HG03342 (cell line): ENCODE data around the gene FDPS.
"Not testable (repeated sequence)": the region's sequence is repeated elsewhere in the genome, so short reads cannot be mapped to it uniquely, and the experiment has no call there.

ENCODE experiments used
- ATAC-seq: cut with Tn5 transposase; IDR thresholded peaks from one replicate; pipeline ENCODE4 v1.9.1; 2021; ENCODE audit warnings: mild to moderate bottlenecking, moderate library complexity; ENCODE audit not compliant: unreplicated experiment

Gene FDPS

DNA sequence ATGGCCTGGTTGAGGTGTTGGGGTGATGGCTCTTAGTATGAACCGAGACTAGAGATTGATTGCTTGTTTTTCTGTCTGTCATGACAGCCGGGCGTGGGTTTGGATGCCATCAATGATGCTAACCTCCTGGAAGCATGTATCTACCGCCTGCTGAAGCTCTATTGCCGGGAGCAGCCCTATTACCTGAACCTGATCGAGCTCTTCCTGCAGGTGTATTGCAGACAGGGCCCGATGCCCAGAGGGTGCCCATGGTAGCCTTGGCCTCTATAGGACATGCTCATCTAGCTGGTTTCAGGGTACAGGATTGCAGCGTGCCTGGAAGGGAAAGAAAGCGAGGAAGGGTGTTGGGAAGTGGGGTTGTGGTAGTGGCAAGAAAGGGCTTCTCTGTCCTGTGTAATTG is 9.4 kb downstream of the FDPS start:
- no peak for ATAC-seq

DNA sequence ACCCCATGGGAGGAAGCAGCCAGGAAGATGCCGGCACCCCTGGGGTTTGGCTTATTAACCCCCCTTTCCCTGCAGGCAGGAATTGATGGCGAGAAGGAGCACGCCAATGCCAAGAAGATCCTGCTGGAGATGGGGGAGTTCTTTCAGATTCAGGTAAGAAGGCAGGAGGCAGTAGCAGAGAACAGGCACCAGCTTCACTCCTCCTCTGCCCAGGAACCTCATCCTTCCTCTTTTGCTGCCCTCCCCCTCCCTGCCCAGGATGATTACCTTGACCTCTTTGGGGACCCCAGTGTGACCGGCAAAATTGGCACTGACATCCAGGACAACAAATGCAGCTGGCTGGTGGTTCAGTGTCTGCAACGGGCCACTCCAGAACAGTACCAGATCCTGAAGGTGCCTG is 10.9 kb downstream of the FDPS start:
- ATAC-seq, result no peak

DNA sequence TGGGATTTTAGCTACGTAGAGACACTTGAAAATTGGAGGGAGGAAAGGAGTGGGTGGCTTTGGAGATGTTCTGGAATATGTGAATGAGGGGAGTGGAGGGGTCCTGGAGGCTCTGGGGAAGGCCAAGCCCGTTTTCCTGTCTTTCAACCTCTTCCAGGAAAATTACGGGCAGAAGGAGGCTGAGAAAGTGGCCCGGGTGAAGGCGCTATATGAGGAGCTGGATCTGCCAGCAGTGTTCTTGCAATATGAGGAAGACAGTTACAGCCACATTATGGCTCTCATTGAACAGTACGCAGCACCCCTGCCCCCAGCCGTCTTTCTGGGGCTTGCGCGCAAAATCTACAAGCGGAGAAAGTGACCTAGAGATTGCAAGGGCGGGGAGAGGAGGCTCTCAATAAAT is 11.6 kb downstream of the FDPS start:
- ATAC-seq, result no peak

DNA sequence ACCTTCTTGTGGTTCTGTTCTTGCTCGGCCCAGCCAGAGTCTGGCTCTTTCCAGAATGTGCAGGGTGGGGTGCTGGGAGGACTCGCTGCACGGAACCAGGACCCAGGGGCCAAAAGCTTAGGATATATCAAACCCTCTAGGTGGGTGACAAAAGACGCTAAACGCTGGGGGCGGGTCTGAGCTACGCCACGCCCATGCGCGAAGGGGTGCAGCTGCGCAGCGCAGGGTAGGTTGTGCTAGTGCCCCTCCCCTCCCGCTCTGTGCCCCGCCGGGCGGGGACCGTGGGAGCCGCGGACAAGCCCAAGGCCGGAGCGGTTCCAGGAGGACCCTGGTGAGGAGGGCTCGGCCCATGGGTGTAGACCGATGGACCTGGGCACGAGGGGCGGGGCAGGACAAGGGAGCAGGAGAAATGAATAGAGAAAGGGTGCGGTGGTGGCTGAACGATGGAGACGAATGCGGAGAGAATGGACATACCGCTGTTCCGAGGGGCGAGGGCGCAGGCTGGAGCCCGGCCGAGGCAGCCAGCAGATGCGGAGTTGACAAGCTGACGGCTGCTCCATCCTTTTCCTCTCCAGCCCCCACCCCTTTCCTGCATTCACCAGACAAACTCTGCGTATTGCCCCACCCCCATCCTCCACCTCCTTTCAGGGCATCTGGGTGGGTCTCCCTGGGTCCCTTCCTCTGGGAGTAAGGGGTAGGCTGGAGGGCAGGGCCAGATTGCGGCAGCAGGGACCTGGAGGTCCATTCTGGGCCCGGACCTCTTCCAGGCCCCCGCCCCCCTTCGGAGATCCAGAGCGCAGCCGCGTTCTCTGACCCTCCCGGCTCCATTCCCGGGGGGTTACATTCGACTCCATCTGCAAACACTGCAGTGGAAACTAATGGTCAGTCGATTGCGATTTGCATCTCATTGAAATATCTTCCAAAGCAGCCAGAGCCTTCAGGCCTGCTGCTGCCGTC is 12.3 kb downstream of the FDPS start, which contains the start of gene RUSC1:
Gene RUSC1, plus strand, starts transcription at position 234 of the 957 bp plus-strand sequence. CDS start 880 bp downstream, outside the sequence.
- ATAC-seq, result peak; percentile 29

DNA sequence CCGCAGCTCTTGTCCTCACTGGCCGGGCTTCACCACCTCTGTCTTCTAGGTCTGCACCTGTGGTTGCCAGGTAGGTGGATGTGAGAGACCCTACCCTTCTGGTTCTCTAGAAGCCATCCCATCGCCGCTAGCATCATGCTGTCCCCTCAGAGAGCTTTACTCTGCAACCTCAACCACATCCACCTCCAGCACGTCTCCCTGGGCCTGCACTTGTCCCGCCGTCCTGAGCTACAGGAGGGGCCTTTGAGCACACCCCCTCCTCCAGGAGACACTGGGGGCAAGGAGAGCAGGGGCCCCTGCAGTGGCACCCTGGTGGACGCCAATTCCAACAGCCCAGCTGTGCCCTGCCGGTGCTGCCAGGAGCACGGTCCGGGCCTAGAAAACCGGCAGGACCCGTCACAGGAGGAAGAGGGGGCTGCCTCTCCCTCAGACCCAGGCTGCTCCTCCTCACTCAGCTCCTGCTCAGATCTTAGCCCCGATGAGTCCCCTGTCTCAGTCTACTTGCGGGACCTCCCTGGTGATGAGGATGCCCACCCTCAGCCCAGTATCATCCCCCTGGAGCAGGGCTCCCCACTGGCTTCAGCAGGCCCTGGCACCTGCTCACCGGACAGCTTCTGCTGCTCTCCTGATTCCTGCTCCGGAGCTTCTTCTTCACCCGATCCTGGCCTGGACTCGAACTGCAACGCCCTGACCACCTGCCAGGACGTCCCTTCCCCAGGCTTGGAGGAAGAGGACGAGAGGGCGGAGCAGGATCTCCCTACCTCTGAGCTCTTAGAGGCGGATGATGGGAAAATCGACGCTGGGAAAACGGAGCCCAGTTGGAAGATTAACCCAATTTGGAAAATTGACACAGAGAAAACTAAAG is 13.2 kb downstream of the FDPS start:
- no peak for ATAC-seq

DNA sequence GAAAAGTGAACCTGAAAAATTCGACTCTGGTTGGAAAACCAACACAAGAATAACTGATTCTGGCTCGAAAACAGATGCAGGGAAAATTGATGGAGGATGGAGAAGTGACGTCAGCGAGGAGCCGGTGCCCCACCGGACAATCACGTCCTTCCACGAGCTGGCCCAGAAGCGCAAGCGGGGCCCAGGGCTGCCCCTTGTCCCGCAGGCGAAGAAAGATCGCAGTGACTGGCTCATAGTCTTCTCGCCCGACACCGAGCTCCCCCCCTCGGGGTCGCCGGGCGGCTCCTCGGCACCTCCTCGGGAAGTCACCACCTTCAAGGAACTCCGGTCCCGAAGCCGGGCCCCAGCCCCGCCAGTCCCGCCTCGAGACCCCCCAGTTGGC is 13.9 kb downstream of the FDPS start:
- ATAC-seq, result no peak

DNA sequence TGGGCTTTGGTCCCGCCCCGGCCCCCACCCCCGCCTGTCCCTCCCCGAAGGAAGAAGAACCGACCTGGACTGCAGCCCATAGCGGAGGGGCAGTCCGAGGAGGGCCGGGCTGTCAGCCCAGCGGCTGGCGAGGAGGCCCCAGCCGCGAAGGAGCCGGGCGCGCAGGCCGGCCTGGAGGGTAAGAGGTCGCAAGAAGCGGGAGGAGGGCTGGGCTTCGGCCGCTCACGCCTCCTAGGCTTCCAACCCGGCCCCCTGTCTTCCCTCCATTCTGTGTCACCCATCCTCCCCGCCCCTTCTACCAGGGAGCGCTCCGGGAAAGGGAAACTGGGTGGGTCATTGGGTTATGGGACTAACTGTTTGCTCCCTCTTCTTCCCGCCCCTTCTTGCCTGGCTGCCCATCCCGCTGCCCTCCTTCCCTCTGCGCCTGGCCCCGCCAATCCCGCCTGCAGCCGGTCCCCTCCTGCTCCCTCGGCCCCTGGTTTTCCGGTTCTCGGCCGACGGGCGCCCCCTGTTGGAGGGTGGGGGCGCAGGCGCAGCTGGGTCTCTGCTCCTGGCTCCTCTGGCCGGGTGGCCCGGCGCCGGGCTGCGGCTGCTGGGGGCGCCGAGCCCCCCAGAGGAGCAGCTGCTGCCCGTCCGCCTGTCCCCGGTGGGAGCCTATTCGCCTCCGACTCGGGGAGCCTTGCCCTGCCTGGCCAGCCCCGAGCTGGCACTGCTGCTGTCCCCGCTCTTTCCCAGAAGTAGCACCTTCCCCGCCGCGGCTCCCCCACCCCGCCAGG is 14.5 kb downstream of the FDPS start:
- peak; percentile 43 for ATAC-seq

DNA sequence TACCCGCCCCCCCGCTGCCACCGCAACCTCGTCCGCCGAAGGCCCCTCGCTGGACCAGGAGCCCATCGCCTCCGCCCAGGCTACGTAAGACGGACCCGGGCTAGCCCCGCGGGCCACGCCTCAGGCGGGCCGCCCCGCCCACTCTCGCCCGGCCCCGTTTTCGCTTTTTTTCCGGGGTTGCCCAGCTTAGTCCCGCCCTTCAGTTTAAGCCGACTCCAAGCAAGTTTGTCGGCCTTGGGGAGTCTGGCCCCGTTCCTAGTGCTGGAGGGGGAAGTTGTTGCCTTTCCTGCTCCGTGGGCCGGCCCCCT is 15.0 kb downstream of the FDPS start:
- ATAC-seq, result peak; percentile 30

DNA sequence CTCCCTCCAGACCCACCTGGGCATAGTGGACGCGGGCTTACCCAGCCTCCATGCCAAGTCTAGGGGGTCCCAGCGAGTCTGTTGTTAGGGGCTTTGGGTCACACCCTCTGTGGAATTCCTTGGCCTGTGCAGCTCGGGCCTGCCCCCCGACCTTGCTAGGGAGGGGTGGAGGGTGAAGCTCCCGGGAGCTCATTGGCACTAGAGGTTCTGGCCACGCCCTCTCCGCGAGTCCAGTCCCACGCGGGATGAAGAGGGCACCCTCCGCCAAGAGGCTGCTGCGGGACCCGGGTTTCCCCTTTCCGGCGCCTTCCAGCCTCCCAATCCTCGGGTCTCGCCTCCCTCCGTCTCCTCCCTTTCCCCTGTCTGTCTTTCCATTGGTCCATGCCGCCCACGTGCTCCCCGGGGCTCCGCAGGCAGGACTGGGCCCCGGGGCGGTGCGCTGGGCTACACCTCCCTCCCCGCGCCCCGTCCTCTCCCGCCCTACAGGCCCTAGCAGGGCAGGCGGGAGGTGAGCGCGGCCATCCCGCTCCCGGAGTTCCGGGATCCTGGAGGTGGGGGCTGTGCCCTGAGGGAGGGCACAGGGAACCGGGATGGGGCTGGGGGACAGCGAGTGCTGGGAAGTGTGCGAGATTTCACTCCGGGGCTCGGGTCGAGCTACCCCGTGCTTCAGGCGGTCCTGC is 15.5 kb downstream of the FDPS start:
- peak; percentile 61 for ATAC-seq

DNA sequence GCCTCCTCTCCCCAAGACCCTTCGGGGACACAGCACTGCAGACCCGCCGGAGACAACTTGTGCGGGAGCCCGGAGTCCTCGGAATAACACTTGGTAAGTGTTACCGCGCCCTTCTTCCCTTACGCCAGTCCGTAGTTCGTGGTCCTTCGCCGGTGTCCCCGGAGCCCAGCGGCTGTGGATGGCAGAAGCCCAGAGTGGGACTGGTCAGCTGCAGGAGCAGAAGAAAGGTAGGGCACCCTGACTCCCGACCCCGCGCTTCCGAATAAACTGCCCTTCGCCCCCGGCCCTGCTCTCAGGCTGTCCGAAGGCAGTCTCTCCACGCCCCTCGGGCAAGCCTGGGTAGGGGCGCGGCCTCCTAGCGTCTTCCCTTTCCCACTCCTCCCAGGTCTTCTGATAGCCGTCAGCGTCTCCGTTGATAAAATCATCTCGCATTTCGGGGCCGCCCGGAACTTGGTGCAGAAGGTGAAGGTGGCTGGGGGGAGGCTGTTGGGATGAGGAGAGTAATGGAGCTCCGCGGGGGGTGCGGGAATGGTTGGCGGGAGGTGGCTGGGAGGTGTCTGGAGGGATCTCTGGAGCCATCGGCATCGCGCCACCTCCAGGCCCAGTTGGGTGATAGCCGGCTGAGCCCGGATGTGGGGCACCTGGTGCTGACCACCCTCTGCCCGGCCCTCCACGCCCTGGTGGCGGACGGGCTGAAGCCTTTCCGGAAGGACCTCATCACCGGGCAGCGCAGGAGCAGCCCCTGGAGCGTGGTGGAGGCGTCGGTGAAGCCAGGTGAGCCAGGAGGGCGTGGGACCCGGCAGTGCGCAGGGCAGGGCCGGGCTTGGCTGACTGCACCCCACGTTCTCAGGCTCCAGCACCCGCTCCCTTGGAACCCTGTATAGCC is 16.3 kb downstream of the FDPS start:
- no peak for ATAC-seq

DNA sequence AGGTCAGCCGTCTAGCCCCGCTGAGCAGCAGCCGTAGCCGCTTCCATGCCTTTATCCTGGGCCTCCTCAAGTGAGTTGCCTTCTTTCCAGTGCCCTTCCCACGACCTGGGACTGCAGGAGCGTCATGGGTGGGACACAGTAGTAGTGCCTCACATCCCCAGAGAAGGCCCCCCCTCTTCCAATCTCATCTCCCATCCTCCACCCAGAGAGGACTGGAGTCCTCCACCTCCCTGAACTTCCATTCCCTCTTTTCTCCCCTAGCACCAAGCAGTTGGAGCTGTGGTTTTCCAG is 16.9 kb downstream of the FDPS start:
- no peak for ATAC-seq

DNA sequence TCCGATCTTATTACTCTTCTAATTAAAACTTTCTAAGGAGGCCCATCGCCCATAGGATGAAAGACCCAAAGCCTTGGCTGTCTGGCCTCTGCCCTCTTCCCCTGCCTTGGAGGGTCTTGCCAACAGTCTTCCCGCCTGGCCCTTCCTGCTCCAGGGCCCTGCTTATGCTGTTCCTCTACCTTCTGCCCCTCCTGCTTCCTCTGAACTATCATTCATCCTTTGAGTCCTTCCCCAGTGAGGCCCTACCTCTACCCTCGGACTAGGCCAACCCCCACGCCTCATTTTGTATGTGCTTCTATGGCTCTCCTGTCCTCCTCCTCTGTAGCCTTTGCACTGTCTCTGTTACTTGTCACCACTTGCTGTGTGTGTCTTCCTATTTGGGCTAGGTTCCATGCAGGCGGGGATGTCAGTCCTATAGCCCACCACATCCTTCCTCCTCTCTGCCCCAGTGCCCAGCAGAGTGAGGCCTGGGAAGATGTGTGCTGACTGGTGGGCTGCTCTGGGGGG is 17.4 kb downstream of the FDPS start:
- no peak for ATAC-seq

DNA sequence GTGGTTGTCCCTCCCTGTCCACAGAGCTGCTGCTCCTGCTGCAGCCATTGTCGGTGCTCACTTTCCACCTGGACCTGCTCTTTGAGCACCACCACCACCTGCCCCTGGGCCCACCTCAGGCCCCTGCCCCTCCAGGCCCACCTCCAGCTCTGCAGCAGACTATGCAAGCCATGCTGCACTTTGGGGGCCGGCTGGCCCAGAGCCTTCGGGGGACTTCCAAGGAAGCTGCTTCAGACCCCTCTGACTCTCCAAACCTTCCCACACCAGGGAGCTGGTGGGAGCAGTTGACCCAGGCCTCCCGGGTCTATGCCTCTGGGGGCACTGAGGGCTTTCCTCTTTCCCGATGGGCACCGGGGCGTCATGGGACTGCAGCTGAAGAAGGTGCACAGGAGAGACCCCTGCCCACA is 18.0 kb downstream of the FDPS start:
- no peak for ATAC-seq

DNA sequence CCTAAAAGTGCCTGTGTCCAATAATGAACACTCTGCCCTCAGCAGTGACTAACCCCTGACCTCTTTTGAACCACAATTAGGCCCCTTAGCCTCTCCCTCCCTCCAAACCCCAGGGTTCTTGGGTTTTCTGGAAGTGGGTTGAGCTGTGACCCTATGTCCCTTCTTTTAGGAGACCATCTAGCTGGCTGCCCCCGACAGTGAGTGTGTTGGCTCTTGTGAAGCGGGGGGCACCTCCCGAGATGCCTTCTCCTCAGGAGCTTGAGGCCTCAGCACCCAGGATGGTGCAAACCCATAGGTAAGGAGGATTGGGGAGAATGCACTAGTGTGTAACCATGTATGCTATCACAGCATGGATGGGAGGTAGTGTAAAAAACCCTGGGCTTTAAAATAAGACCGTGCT is 19.3 kb downstream of the FDPS start:
- no peak for ATAC-seq

DNA sequence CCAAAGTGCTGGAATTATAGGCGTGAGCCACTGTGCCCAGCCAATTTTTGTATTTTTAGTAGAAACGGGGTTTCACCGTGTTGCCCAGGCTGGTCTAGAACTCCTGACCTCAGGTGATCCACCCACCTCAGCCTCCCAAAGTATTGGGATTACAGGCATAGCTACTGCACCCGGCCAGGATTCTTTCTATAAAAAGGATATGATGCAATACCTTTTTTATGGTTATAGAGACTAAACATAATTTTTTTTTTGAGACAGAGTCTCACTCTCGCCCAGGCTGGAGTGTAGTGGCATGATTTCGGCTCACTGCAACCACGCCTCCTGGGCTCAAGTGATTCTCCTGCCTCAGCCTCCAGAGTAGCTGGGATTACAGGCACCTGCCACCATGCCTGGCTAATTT is 20.2 kb downstream of the FDPS start:
- ATAC-seq, result not testable (repeated sequence)

DNA sequence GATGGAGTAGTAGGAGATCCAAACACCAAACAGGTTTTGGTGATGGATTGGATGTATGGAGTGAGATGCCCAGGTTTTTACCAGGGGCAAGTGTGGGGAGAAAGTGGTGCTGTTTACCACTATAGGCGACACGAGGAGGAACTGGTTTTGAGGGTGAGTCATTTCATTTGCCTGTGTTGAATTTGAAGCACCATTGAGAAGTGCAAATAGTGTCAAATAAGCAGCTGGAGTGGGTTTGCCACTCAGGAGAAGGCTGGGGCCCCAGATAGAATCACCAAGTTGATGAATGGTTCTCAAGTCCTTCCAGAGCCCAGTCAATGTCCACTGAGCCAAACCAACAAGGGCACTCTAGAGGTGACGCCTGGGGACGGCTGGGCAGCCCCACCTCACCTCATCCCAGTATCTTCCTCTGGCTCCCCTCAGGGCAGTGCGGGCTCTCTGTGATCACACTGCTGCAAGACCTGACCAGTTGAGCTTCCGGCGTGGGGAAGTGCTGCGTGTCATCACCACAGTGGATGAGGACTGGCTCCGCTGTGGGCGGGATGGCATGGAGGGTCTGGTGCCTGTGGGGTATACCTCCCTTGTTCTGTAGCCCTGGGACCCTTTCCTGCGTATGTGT is 21.4 kb downstream of the FDPS start:
- ATAC-seq, result no peak

DNA sequence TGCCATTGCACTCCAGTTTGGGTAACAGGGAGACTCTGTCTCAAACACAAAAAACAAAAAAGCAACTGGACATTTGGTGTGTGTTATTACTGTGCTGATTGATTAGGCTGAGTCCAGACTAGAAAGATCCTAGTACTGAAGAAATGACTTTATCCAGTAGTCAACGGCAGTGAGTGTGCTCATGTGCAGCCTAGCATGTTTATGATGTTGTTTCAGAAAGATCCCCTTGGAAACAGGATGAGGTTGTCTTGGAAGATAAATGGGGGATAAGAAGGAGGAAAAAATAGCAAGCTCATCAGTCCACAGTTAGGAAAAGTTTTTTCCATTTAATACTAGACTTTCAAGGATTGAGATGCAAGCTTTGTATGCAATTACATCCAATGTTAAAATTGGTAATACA is 26.3 kb downstream of the FDPS start:
- ATAC-seq, result no peak

DNA sequence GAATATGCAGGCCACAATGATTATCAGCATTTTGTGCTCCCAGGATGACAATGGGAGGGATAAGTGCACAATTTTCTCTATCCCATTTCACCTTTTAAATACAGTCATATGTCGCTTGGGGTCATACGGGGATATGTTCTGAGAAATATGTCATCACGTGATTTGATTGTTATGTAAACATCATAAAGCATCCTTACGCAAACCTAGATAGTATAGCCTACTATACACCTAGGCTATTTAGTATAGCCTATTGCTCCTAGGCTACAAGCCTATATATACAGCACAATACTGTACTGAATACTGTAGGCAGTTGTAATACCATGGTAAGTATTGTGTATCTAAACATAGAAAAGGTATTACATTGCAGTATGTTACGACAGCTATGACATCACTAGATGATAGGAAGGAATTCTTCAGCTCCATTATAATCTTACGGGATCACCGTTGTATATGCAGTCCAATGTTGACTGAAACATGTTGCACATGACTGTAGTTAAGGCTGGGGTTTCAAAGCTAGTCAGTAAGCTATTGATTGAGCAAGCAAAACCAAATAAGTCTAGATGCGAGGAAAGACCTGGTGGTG is 30.9 kb downstream of the FDPS start:
- no peak for ATAC-seq

DNA sequence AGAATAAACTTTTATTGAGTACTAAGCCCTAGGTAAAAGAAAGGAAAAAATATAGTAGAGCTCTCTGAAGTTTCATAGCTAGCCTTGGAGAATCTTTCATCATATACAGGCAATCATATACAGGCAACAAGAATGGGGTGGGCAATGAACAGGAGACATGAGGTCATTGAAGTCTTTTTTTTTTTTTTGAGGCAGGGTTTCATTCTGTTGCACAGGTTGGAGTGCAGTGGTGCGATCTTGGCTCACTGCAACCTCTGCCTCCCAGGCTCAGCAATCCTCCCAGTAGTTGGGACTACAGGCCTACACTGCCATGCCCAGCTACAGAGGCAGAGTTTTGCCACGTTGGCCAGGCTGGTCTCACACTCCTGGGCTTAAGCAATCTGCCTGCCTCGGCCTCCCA is 34.2 kb downstream of the FDPS start:
- ATAC-seq, result no peak
